NOMO-1 treated with DMSO at 0.1 percent for 48 hours (cell line): ENCODE results near the gene INO80.

ENCODE experiments used
- DNase-seq: peaks from one replicate; lab custom pipeline; 2025; ENCODE audit not compliant: unreplicated experiment; lab: John Stamatoyannopoulos, UW

INO80 gene

GRCh38 chr15:40949756-40950207, 166.3 kb downstream of the INO80 start:
- DNase-seq: no peak

DNA sequence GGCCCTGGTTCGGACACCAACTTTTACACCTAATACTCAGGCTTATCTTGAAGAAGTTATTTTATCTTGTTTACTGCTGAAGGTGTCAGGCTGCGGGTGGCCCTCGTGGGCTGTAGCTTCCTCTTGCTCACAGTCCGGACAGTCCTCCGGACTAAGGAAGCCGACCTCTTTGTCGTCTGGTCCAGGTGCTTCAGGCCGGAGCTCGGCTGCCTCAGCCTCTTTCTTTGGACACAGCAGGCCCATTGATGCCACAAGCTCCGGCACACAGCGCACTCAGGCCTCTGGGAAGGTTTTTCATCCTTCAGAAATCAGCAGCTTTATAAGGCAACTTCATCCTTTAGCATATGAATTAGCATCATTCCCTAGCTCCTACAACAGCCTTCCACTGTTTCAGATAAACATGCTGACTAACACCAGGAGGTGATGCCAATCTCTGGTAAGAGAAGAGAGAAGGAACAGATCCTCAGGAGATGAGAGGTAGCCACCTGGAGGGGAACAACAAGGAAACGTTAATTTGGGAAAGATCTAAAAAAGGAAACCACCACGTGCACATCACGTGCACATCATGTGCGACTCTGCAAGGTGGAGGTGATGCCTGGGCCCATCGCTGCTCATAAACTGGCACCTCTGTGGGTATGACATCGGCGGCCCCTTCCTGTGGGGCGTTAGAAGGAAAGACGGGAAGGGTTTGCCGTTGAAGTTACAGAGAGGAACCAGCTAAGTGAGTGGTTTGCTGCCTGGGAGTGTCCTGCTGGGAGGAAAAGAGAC, 167.2 kb downstream of the INO80 start:
- DNase-seq: no peak

- DNase-seq: no peak
Observed at GRCh38 chr15:40944510-40945296, 171.4 kb downstream of the INO80 start.

GRCh38 chr15:40943764-40944365, 172.2 kb downstream of the INO80 start:
- DNase-seq: no peak

- DNase-seq: no peak
Observed at GRCh38 chr15:40942878-40943277, 173.2 kb downstream of the INO80 start.

DNA sequence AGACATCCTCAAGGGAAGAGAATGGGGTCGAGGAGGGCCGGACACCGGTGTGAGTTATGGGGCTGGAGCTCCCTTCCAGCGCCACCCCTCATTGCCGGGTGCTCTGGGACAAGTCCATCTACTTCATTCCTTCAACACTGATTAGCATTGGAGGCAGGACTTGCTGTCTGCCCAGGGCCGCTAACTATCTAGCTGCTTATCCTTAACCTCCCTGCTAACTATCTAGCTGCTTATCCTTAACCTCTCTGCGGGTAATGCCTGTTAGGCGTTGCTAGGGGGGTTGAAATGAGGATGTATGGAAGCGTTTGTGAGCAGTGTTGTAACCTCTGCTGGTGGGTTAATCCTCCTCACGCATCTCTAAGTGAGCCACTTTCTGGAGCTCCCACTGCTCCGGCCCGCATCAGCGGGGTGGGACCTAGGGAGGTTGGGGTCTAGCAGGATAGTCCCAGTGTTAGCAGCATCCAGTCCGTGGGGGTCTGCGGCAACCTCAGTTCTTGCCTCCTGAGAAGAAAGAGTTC, 173.7 kb downstream of the INO80 start:
- peak; percentile 49 for DNase-seq

DNA sequence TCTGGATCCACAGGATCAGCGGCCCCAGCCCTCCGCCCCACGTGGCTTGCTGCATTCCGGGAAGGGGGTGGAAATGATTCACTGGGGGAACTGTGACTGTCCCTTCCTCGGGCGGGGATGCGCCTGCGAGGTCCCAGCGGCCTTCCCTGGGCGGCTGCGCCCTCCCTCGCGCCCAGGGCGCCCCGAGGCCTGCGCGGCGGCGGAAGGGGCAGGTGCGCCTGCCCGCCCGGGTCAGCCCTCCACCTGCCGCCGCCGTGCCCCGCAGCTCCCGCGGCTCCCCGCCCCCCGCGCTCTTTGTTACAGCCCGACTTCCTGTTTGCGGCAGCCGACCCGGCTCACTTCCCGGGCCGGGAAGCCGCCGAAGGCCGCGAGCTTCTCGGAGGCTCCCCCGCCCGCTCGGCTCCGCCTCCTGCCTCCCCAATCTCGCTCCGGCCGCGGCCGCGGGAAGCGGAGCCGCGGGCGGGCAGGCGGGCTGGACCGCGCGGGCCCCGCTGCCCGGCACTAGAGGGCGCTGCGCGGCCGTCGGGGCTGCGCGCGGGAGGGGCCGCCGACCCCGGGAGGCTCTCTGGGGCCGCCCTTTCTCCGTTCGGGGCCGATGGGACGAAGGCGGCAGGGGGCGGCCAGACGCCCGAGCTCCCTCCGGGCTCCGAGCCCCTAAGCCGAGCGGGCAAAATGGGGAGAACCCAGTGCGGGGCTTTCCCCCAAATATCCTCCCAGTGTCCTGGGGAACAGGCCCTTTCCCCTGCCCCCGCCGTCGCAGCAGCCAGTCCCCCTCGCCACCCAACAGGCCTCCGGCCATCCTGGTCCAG, 174.3 kb downstream of the INO80 start:
- peak; percentile 80 for DNase-seq

GRCh38 chr15:40941068-40941527, 175.0 kb downstream of the INO80 start:
- no peak for DNase-seq

- DNase-seq: no peak
Observed at GRCh38 chr15:40940296-40940801, 175.7 kb downstream of the INO80 start.

- DNase-seq: no peak
Observed at GRCh38 chr15:40938536-40938870, 177.6 kb downstream of the INO80 start.

GRCh38 chr15:40937762-40938535, 178.1 kb downstream of the INO80 start:
- no peak for DNase-seq

DNA sequence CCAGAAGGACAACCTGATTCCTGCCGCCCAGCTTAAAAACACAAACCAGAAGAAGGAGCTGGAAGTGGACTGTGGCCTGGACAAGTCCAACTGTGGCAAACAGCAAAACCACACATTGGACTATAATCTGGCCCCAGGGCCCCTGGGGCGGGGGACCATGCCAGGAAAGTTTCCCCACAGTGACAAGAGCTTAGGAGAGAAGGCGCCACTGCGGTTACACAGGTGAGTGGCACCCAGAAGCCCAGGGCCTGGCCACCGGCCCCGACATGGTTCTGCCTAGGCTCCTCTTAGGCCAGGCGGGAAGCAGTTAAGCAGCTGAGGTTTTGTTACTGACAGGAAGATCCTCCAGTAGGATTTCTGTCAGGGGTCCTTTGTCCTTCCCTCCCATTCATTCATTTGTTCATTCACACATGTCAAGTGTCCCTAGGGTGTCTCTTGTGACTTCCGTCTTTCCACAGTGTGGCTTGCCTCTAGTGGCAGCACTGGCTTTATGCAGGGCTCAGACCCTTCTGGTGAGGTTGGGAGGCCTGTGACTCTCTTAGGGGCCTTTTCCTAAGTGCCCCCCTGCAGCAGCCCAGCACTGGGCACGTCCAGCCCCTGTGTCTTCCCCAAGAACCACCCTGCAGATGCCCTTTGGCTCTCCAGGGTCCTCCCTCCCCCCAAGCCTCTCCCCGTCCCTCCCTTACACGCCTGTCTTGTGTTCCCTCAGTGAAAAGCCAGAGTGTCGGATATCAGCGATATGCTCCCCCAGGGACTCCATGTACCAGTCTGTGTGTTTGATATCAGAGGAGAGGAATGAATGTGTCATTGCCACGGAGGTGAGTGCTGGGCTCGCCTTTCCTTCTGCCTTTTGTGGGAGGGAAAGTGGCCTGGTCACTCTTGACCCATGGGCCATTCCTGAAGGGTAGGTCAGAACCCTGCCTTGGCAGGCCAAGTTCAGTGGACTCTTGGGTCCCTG, 179.1 kb downstream of the INO80 start:
- no peak for DNase-seq

DNA sequence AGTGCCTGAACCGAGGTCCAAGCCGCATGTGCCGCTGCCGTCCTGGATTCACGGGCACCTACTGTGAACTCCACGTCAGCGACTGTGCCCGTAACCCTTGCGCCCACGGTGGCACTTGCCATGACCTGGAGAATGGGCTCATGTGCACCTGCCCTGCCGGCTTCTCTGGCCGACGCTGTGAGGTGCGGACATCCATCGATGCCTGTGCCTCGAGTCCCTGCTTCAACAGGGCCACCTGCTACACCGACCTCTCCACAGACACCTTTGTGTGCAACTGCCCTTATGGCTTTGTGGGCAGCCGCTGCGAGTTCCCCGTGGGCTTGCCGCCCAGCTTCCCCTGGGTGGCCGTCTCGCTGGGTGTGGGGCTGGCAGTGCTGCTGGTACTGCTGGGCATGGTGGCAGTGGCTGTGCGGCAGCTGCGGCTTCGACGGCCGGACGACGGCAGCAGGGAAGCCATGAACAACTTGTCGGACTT, 179.8 kb downstream of the INO80 start:
- DNase-seq: no peak

- no peak for DNase-seq
Observed at GRCh38 chr15:40934457-40934856, 181.6 kb downstream of the INO80 start.

- no peak for DNase-seq
Observed at GRCh38 chr15:40933517-40933902, 182.6 kb downstream of the INO80 start.

DNA sequence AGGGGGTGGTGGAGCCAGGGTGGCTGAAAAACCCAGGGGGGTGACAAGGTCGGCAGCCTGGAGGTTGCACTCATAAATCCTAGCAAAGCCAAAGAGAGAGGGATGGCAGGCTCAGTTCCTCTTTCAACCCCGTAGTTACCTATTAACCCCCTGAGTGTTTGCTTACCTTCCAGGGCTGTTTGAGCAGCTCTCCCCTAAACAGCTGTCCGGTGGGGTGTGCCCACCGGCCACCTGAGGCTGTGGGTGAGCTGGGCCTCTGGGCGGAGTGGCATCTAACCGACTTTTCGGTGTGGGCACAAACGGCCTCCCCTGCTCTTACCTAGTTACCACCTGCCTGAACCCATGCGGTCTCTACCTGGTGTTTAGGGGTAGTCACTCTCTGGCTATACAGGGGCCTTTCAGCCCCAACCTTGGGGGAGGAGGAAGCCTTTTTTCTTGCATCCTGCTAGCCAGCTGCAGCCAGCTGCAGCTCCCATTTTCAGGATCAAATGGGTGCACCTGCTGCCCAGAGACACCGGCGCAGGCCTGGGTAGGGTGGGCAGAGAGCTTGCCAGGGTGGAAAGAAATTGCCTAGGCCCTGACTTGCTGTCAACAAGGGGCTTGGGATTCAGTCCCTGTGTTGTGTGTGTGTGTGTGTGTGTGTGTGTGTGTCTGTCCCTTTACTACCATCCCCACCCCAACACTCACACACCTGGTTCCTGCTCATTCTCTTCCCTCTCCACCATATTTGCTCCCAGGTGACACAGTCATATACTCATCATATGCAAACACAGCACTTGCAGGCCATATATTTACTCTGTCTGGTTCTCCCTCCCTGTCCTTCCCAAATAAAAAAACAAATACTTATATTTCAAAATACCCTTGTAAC, 183.2 kb downstream of the INO80 start:
- no peak for DNase-seq

- DNase-seq: no peak
Observed at GRCh38 chr15:40932156-40932555, 183.9 kb downstream of the INO80 start.
